Nephron (organoid): ENCODE measurements around the gene MBOAT1.

Experiments used
- H3K27ac Mint-ChIP-seq, 3 experiments: 2 replicates each; pipeline ENCODE4 v1.8.0; 2020; ENCODE audit warnings: mixed read lengths in 3 of 3, mild to moderate bottlenecking in 2 of 3, moderate library complexity in 1 of 3
- H3K27me3 Mint-ChIP-seq: 2 replicates; pipeline ENCODE4 v1.8.0; 2021; ENCODE audit warnings: low read depth, mild to moderate bottlenecking, moderate library complexity, mixed read lengths
- H3K36me3 Mint-ChIP-seq: 2 replicates; pipeline ENCODE4 v1.8.0; 2020; ENCODE audit warnings: low read depth, mixed read lengths
- H3K4me1 Mint-ChIP-seq: 2 replicates; pipeline ENCODE4 v1.8.0; 2020; ENCODE audit warnings: mixed read lengths
- H3K4me3 Mint-ChIP-seq, 3 experiments: 2 replicates each; pipeline ENCODE4 v1.8.0; 2020; ENCODE audit warnings: mild to moderate bottlenecking in 3 of 3, mixed read lengths in 3 of 3, moderate library complexity in 2 of 3
- H3K9me3 Mint-ChIP-seq: 2 replicates; pipeline ENCODE4 v1.8.0; 2020; ENCODE audit warnings: mixed read lengths
- TF ChIP-seq, protein P1 (sequence below), 3 experiments: fragments of 200-600 bp; sonication (generic); IDR thresholded peaks; one replicate each; pipeline ENCODE4 v1.5.0; 2021; ENCODE audit warnings: antibody characterized with exemption in 3 of 3; ENCODE audit not compliant: unreplicated experiment in 3 of 3

MBOAT1 gene

DNA sequence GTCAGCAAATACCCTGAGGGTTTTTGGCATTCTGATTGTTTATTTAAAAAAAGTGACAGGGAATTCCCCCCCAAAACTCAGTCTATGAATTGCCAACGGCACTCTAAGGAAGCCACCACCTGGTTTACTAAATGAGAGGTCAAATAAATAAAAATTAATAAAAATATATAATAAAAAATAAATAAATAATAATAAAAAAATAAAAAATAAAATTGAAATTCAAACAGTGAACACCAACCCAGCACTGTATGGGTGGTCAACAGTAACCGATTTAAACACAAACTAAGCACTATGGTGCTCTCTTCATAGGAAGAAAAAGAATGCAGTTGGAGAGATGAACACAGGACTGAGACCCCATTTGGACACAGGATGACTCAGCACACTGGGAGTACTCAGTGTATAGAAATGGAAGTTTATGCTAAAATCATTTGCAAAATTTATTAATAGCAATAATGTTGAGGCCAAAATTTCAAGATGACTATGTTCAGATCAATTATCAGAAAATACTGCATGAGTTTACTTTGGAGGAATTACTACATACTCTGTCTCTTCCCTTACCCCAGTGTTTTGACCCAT lies 98.5 kb downstream of the MBOAT1 start:
- H3K27me3 Mint-ChIP-seq, result no peaks in the 10 kb centered on the region
- H3K4me3 Mint-ChIP-seq, result no peak overlapping the region
- TF ChIP-seq, protein P1, sequence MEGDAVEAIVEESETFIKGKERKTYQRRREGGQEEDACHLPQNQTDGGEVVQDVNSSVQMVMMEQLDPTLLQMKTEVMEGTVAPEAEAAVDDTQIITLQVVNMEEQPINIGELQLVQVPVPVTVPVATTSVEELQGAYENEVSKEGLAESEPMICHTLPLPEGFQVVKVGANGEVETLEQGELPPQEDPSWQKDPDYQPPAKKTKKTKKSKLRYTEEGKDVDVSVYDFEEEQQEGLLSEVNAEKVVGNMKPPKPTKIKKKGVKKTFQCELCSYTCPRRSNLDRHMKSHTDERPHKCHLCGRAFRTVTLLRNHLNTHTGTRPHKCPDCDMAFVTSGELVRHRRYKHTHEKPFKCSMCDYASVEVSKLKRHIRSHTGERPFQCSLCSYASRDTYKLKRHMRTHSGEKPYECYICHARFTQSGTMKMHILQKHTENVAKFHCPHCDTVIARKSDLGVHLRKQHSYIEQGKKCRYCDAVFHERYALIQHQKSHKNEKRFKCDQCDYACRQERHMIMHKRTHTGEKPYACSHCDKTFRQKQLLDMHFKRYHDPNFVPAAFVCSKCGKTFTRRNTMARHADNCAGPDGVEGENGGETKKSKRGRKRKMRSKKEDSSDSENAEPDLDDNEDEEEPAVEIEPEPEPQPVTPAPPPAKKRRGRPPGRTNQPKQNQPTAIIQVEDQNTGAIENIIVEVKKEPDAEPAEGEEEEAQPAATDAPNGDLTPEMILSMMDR (IDR thresholded peaks at IDR 0.05; ENCODE audit: unreplicated experiment in 3 of 3), result no peak
- peaks cover 34% of the 10 kb centered on the region for H3K4me1 Mint-ChIP-seq
- H3K9me3 Mint-ChIP-seq, result no peaks in the 10 kb centered on the region
- peaks cover 25% of the 10 kb centered on the region for H3K36me3 Mint-ChIP-seq
- peak overlapping the region in 1 of 3 experiments; percentile 4 for H3K27ac Mint-ChIP-seq

DNA sequence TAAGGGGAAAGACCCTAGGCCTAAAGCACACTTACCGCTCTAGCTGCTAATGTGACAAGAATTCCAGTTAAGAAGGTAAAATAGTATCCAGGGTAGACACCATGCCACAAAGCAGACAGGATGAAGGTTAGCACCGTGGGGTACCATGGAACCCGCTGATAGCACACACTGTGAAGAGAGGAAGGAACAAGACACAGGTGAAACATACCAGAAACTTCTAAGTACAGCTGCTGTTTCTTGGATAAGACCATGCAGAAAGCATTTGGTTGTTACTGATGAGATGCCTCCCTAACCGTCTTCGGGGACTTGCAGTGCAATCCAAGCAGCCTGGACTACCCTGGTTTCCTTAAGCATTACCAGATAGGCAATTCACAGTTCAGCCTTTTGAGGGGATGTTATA lies 99.4 kb downstream of the MBOAT1 start:
- Mint-ChIP-seq H3K4me3 (no peak overlapping the region), H3K27me3 (no peaks in the 10 kb centered on the region), H3K27ac (peak overlapping the region in 1 of 3 experiments; percentile 4)

DNA sequence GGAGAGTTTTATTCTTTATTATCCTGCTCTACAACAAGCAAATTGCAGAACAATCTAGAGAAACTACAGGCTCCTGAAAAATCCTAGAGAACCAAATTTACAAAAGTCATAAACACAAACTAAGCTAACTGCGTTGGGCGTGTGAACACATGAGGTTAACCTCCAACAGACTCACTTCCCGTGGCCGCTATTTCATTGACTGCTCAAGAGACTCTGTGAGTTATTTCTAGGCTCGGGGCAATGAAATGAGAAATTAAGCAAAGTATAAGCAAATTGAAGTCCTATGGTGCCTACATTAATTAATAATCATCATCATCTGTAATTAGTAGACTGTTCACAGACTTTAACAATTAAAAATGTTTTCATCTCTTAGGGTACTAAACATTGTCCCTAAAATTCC lies 100.0 kb downstream of the MBOAT1 start:
- no peak overlapping the region for H3K27ac Mint-ChIP-seq
- peaks cover 27% of the 10 kb centered on the region for H3K36me3 Mint-ChIP-seq
- no peak overlapping the region for H3K4me3 Mint-ChIP-seq
- no peaks in the 10 kb centered on the region for H3K9me3 Mint-ChIP-seq
- TF ChIP-seq, protein P1 (IDR thresholded peaks at IDR 0.05; ENCODE audit: unreplicated experiment in 3 of 3), result no peak
- no peaks in the 10 kb centered on the region for H3K27me3 Mint-ChIP-seq
- H3K4me1 Mint-ChIP-seq, result peaks cover 22% of the 10 kb centered on the region

More for the DNA sequence above, 99.4 kb downstream of the MBOAT1 start:
- Mint-ChIP-seq H3K9me3 (no peaks in the 10 kb centered on the region), H3K4me1 (peaks cover 28% of the 10 kb centered on the region), H3K36me3 (peaks cover 28% of the 10 kb centered on the region)
- TF ChIP-seq, protein P1 (IDR thresholded peaks at IDR 0.05; ENCODE audit: unreplicated experiment in 3 of 3), result no peak

DNA sequence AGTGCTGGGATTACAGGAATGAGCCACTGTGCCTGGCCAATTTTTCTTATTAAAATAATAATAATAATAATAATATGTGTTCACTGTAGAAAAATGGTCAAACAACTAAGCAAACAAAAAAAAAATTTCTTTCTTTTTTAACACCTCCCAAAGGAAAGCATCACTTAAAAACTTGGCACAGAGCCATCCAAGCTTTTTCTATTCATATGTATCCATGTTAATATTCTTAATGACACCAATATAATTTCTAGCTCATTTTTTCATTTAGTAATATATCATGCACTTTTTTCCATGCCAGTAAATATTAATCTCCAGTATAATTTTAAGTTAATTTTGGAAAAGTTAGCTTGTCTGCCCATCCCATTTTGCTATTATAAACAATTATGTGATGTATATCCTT lies 101.8 kb downstream of the MBOAT1 start:
- Mint-ChIP-seq H3K4me1 (peaks cover 11% of the 10 kb centered on the region), H3K27ac (no peak overlapping the region), H3K27me3 (no peaks in the 10 kb centered on the region), H3K36me3 (peaks cover 33% of the 10 kb centered on the region), H3K9me3 (no peaks in the 10 kb centered on the region), H3K4me3 (no peak overlapping the region)
- TF ChIP-seq, protein P1 (IDR thresholded peaks at IDR 0.05; ENCODE audit: unreplicated experiment in 3 of 3), result no peak

DNA sequence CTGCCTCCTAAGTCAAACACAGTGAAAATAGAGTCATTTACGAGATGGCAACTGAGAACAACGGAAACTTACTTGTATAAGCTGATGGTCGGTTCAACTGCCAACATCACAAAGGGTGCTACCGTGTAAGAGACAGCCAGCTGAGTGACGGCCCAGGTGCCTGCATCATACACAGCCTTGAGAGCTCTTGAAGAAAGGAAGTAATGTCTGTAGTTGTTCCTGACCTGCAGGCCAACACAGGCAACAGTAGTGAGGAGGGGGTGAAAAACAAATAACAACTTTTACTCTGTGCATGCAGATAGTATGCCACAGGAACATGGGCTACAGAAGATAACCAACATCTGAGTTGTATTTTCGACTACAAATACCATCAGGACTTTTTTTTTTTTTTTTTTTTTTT lies 102.7 kb downstream of the MBOAT1 start:
- Mint-ChIP-seq H3K4me3 (no peak overlapping the region), H3K27me3 (no peaks in the 10 kb centered on the region), H3K27ac (no peak overlapping the region), H3K9me3 (no peaks in the 10 kb centered on the region), H3K4me1 (peaks cover 7% of the 10 kb centered on the region), H3K36me3 (peaks cover 35% of the 10 kb centered on the region)
- TF ChIP-seq, protein P1 (IDR thresholded peaks at IDR 0.05; ENCODE audit: unreplicated experiment in 3 of 3), result no peak

DNA sequence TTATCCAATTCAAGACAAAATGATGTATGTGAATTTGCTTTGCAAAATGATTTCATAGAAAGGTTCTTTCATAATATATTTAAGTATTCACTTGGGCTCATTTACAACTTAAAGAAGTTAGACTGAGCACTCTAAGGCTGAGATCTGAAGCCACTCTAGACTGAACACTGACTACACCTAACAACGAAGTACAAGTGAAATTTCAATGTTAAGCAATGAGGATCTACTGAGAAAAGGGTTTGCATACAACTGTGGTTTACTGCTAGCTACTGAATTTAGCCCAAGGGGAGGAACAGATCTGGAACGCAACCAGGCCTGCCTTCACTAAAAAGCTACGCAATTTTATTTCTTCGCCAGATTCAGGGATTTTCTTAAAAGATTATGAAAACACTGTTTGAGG lies 106.4 kb downstream of the MBOAT1 start:
- Mint-ChIP-seq H3K4me3 (no peak overlapping the region), H3K4me1 (peaks cover 5% of the 10 kb centered on the region), H3K27me3 (no peaks in the 10 kb centered on the region), H3K27ac (no peak overlapping the region), H3K36me3 (peaks cover 42% of the 10 kb centered on the region), H3K9me3 (no peaks in the 10 kb centered on the region)
- TF ChIP-seq, protein P1 (IDR thresholded peaks at IDR 0.05; ENCODE audit: unreplicated experiment in 3 of 3), result no peak
